Nucleus accumbens (tissue), 56 donors: ENCODE results near the gene RBMS3.
"Not testable (repeated sequence)": the region's sequence is repeated elsewhere in the genome, so short reads cannot be mapped to it uniquely, and the experiment has no call there.

Source experiments
- DNase-seq, 56 donors: peaks; one replicate each; lab custom pipeline; 2025; lab: John Stamatoyannopoulos, UW

The RBMS3 gene

GRCh38 chr3:30035935-30036567 lies 755.2 kb downstream of the RBMS3 start:
- no peak for DNase-seq

GRCh38 chr3:30040126-30040525 lies 759.3 kb downstream of the RBMS3 start:
- DNase-seq, result no peak

GRCh38 chr3:30041481-30041880 lies 760.6 kb downstream of the RBMS3 start:
- DNase-seq, result not testable (repeated sequence)

- DNase-seq, result peak in 40 of 56 donors; percentile 0 to 74 (median 17)
These were observed 761.5 kb downstream of the RBMS3 start for GRCh38 chr3:30042274-30042859.

GRCh38 chr3:30042916-30043555 lies 762.2 kb downstream of the RBMS3 start:
- DNase-seq, result no peak

GRCh38 chr3:30044515-30044914 lies 763.6 kb downstream of the RBMS3 start:
- no peak for DNase-seq

- DNase-seq, result no peak
These were observed 767.6 kb downstream of the RBMS3 start for GRCh38 chr3:30048431-30048830.

GRCh38 chr3:30050116-30050515 lies 769.2 kb downstream of the RBMS3 start:
- not testable (repeated sequence) for DNase-seq

GRCh38 chr3:30059240-30059639 lies 778.4 kb downstream of the RBMS3 start:
- no peak for DNase-seq
